GM18511 (cell line): ENCODE measurements around the gene ZNF256.

Experiments
- ATAC-seq: cut with Tn5 transposase; IDR thresholded peaks from one replicate; pipeline ENCODE4 v1.9.1; 2021; ENCODE audit warnings: mild to moderate bottlenecking, moderate library complexity; ENCODE audit not compliant: unreplicated experiment

The ZNF256 gene

GRCh38 chr19:57947419-57948134, at the start of gene ZNF256:
Gene ZNF256 (minus strand): TSS chr19:57947706. CDS start chr19:57947474, 232 bp downstream.
- peak; percentile 94 for ATAC-seq

DNA sequence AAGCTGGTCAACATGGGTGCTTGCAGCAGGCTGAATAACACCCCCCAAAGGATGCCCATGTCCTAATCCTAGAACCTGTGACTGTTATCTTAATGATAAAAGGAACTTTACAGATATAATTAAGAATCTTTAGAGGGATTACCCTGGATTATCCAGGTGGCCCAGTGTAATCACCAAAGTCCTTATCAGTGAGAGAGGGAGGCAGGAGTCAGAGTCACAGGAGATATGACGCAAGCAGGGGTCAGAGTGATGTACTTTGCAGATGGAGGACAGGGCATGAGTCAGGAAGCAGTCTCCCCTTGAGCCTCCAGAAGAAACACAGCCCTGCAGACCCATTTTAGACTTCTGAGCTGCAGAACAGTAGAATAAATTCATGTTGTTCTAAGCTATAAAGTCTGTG, 45.3 kb upstream of the ZNF256 start:
- ATAC-seq: no peak

DNA sequence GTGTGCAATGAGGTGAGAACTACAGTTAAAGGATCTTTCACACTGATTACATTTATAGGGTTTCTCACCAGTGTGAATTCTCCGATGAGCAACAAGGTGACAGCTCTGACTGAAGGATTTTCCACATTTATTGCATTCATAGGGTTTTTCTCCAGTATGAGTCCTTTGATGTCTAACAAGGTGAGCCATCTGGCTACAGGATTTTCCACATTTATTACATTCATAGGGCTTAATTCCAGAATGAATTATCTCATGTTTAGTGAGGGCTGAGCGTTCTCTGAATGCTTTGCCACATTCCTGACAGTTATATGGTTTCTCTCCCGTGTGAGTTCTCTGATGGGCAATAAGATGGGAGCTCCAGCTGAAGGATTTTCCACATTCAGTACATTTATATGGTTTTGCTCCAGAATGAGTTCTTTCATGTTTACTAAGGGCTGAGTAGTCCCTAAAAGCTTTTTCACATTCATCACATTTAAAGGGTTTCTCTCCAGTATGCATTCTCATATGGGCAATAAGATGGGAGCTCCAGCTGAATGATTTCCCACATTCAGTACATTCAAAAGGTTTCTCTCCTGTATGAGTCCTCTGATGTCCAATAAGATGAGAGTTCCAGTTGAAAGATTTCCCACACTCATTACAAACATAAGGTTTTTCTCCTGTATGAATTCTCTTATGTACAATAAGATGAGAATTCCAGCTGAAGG, 31.2 kb upstream of the ZNF256 start:
- ATAC-seq: no peak

DNA sequence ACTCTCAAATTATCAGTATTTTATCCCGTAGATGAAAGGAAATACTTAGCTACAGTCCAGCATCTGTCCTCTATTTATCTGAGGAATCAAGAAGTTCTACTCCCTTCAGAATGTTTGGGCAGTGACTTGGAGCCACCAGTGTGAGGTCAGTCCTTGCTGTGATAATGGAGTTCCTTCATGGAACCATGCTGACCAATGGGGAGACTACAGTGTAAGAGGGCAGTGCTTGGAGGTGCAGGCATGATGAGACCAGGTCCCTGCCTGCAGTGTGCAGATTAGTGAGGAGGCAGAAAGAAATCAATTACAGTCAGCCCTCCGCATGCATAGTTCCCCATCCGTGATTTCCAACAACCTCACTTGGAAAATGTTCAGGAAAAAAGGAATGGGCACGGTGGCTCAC, 26.9 kb upstream of the ZNF256 start, which contains the start of gene C19orf18:
Gene C19orf18, minus strand, starts transcription at position 101 of the 400 bp plus-strand sequence. CDS start 102 bp downstream, outside the sequence.
- ATAC-seq: no peak

GRCh38 chr19:57964761-57965160, 17.3 kb upstream of the ZNF256 start:
- ATAC-seq: no peak

- ATAC-seq: no peak
These were observed 14.3 kb upstream of the ZNF256 start for GRCh38 chr19:57961785-57962184.

DNA sequence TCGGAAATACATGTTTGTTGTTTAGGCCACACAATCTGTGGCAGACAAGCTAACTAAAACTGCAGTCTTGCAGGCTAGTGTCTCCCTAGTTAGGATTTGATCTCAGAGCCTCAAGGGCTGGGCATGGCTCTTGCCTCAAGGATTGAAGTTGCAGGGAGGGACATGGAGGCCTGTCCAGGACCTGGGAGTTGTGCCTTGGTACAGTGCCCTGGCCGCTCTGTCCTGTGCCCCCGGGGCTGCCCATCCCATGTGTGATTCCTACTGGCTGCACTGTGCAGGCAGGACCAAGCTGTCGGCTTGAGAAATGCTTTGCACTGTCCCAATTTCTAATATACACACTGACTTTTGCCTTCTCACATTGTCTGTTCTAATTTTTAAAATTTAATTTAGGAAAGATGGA, 7.5 kb upstream of the ZNF256 start:
- ATAC-seq: no peak

GRCh38 chr19:57949702-57950101, 2.2 kb upstream of the ZNF256 start:
- ATAC-seq: no peak

DNA sequence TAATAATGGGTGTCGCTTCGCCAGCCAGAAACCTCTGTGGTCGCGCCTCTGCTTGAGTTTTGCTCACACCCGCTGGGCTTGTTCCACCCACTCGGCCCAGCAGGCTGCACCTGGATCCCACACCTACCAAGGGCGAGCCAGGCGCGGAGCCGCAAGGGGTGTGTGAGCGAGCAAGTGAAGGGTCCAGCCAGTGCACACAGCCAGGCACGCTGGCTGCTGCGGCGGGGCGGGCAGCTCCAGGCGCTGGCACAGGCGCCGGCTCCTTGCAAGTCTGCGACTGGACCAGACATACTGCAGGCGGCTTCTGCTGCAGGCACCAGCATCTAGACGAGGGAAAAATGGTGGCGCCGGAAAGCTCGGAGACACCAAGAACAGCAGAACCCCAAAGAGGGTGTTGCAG, 1.8 kb upstream of the ZNF256 start:
- ATAC-seq: no peak

DNA sequence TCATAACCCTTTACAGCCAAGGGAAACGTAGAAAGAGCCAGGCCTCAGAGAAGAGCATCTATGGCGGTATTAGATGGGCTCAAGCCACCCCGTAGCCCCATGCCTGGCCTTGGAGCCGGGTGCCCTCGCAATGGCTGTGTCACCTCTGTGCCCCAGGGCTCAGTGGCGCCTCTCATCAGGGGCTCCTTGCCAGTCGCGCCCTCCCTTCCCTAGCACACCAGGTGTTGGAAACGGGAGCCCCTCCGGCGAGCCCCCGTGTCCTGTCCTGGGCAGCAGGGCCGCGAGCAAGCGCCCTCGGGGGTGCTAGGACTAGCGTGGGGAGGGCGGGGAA, 453 bp downstream of the ZNF256 start:
- no peak for ATAC-seq

GRCh38 chr19:57946316-57946715, 1.2 kb downstream of the ZNF256 start:
- no peak for ATAC-seq

- no peak for ATAC-seq
These were observed 5.9 kb downstream of the ZNF256 start for GRCh38 chr19:57941593-57941992.

DNA sequence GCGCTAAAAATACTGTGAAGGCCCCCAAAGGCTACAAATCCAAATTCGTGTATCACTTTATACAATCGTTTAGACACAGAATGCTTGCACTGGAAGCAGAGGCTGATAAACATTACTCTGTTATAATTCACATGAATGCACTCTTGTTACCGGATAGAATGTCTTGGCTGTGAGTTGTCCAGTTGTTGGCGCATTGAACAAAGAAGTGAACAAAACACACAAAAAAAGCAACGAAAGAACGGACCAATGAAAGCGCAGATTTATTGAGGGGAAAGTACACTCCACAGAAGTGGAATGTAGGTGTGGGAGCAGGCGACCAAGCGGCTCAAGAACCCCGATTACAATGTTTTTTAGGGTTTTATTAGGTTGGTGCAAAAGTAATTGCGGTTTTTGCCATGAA, 11.8 kb downstream of the ZNF256 start:
- ATAC-seq: no peak

DNA sequence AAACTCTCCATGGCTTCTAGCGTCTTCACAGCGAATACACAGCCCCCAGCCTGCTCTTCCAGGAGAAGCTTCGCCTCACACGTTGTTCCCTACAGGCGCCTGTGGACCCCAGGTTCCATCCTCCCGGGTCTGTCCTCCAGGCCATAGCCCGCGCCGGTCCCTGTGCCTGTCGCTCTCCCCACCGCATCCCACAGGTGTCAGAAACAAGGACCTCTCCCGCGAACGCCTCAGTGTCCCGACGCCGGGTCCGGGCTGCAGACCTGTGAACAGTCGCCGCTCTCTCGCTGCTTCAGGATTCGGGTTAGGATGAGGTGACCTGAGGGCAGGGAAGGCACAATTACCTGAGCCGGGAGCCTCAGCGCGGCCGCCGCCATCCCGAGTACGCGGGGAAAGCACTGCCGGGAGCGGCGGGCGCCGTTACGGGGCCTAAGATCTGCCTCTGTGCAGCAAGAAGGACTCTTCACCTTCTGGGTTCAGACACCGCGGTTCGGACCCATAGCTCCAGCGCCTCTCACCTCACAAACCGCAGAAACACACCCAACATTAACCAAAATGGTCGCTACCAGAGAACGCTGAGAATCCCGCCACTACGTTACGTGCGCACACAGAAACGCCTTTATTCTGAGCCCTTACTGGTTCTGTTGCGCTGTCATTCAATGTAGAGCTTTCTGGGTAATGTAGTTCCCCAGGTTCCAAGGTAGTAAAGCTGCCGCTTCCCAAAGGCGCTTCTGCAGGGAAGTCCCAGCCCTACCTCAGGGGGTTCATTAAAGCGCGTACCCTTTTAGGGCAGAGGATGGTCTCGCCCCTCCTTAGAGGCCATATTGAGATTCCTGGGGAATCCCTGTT, 12.5 kb downstream of the ZNF256 start, which contains the start of gene ZNF418:
Gene ZNF418, minus strand, starts transcription at position 583 of the 846 bp plus-strand sequence. CDS start 1,580 bp downstream, outside the sequence.
- ATAC-seq: no peak

DNA sequence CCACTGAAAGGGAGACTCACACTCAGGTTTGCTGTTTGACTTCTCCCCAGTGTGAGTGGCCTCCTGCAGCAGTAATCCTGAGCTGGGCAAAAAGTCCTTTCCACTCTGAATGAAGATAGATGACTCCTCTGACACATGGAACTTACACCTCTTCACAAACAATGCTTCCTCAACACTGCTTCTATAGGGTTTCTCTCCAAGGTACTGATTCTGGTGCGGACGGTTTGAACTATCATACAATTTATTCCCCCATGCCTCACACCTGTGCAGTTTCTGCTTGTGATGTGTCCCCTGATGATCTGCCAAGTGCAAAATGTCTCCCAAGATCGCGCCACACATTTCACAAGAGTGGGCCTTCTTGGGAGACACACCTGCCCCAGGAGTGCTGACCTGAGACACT, 19.9 kb downstream of the ZNF256 start:
- no peak for ATAC-seq

DNA sequence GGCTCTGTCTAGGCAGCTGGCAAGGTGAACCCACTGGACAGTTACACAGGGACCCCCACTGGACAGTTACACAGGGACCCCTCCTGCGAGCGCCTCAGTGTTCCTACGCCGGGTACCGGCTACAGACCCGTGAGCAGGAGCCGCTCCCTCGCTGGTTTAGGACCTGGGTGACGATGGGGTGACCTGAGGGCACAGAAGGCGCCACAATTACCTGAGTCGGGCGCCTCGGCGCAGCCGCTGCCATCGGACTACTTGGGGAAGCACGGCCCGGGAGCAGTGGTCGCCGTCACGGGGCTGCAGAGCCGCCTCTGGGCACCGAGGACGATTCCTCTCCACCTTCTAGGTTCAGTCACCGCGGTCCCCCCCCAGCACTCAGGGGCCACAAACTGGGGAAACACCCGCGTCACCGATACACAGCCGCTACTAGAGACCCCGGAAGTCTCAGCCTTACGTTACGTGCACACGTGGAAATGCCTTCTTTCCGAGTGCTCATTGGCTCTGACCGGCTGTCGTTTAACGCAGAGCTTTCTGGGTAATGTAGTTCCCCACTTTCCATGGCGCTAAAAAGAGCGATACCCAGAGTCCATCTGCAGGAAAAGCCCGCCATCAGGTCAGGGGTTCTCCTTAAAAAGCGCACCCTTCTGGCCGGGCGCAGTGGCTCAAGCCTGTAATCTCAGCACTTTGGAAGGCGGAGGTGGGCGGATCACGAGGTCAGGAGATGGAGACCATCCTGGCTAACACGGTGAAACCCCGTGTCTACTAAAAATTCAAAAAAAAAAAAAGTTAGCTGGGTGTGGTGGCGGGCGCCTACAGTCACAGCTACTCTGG, 31.1 kb downstream of the ZNF256 start, which contains the start of gene ZNF417:
Gene ZNF417, minus strand, starts transcription at position 425 of the 828 bp plus-strand sequence. Its CDS starts 181 bp downstream, at position 244.
- peak; percentile 98 for ATAC-seq

- no peak for ATAC-seq
These were observed 33.0 kb downstream of the ZNF256 start for GRCh38 chr19:57914531-57914930.

- ATAC-seq: no peak
These were observed 40.1 kb downstream of the ZNF256 start for GRCh38 chr19:57907394-57907793.

DNA sequence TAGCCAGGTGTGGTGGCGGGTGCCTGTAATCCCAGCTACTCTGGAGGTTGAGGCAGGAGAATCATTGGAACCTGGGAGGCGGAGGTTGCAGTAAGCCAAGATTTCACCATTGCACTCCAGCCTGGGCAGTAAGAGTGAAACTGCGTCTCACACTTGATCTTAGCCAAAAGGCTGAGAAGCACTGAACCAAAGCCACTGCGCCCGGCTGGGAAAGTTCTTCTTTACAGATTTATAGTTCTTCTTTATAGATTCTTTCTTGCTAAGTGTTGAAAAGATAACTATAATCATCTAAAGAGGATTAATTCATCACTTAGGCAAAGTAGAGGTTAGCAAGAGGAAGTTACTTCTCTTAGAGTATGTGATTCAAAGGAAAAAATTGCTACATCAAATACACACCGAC, 42.2 kb downstream of the ZNF256 start:
- ATAC-seq: no peak

DNA sequence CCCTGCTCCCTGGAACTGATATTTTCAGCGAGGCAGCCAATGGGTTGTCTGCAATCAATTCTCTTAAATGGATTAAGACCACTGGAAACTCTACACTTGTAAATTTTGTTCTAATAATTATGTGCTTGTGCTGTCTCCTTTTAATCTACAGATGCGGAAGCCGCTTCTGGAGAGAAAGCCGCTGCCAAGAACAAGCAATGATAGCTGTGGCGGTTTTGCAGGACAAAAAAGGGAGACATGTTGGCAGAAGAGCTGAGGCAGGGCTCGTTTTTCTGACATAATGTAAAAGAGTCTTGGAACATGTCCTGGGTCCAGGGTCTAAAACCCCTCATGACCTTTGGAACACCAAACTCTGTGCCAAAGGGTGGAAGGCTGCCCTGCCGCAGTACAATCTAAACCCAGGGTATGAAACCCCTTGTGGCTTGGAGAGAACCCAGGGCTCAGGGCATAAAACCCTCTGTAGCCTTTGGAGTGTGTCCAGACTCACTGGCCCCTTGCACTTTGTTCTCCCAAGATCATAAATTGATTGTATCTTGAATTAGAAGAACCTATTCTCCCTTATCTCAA, 43.8 kb downstream of the ZNF256 start:
- ATAC-seq: no peak
